Upper lobe of left lung (tissue), 6 donors: ENCODE results near the gene PANX2. TPM values are rescaled to one million over a fixed set of nuclear protein-coding genes. Genes with fewer than 3 reads are reported as not detected.
A peak's percentile ranks its signal among the peaks of the same experiment; 100 is the strongest.

Source experiments
- ATAC-seq, 2 donors: fragments of 200-7000 bp; cut with Tn5 transposase; one replicate each; pipeline ENCODE4 v1.9.1; 2022; ENCODE audit warnings: mild to moderate bottlenecking in 2 of 2, moderate library complexity in 2 of 2; ENCODE audit not compliant: low FRiP score in 2 of 2
- DNase-seq, 2 donors: peaks; one replicate each; pipeline ENCODE4 v3.0.0-alpha.2; 2019 to 2020
- H3K27ac ChIP-seq, 4 donors: fragments of 200-600 bp; sonication (generic); one replicate each; pipeline ENCODE4 v1.5.1; 2016 to 2019
- H3K27me3 ChIP-seq, 4 donors: fragments of 200-600 bp; sonication (generic); one replicate each; pipeline ENCODE4 v1.5.1; 2017 to 2019
- H3K36me3 ChIP-seq, 4 donors: fragments of 200-600 bp; sonication (generic); one replicate each; pipeline ENCODE4 v1.5.1; 2016 to 2019
- H3K4me1 ChIP-seq, 4 donors: fragments of 200-600 bp; sonication (generic); one replicate each; pipeline ENCODE4 v1.5.1; 2018 to 2019
- H3K4me3 ChIP-seq, 4 donors: fragments of 200-600 bp; sonication (generic); one replicate each; pipeline ENCODE4 v1.5.1; 2017 to 2019; ENCODE audit warnings: mild to moderate bottlenecking in 2 of 4, moderate library complexity in 1 of 4
- H3K9me3 ChIP-seq, 4 donors: fragments of 200-600 bp; sonication (generic); one replicate each; pipeline ENCODE4 v1.5.1; 2018 to 2019
- CTCF ChIP-seq, 6 experiments: fragments of 450-650 bp in 4 of 6; fragments of 200-600 bp in 2 of 6; sonication (generic) in 2 of 6; IDR thresholded peaks; one replicate each; pipeline ENCODE4 v1.5.1; 2016 to 2019; ENCODE audit warnings: antibody characterized with exemption in 6 of 6
- EP300 ChIP-seq, 4 donors: sonication (generic); formaldehyde crosslinking; IDR thresholded peaks; one replicate each; pipeline ENCODE4 v1.5.1; 2017; ENCODE audit warnings: antibody characterized with exemption in 4 of 4, control low read depth in 2 of 4
- POLR2A ChIP-seq, 4 donors: fragments of 450-650 bp; IDR thresholded peaks; one replicate each; pipeline ENCODE4 v1.5.1; 2016 to 2017; ENCODE audit warnings: antibody characterized with exemption in 4 of 4, mild to moderate bottlenecking in 2 of 4
- POLR2AphosphoS5 ChIP-seq, 2 donors: sonication (generic); formaldehyde crosslinking; IDR thresholded peaks; one replicate each; pipeline ENCODE4 v1.5.1; 2017; ENCODE audit warnings: antibody characterized with exemption in 2 of 2
- WGBS, 2 donors: methylation state at CpG; one replicate each; pipeline ENCODE4 v1.1.5; 2017 to 2018; 5-methylcytosine and 5-hydroxymethylcytosine counted together
- total RNA-seq, 6 donors: library from RNA; depleted of rRNA in 4 of 6; stranded (reverse); fragments of >200 nt in 4 of 6; gene quantifications; one replicate each; pipeline versions ENCODE4 v1.1.0 to v1.2.1, GENCODE V29; 2016 to 2021
- donor health status: DM: no; HTN: no; CAD: no; lungs with moderate emphysema.
- donor health status: DM: no; HTN: yes; CAD: no; lungs with severe emphysema.

PANX2 gene
- total RNA-seq, 6 donors from 2014 or later, result 1.9 to 16.8 (median 7.1) TPM

DNA sequence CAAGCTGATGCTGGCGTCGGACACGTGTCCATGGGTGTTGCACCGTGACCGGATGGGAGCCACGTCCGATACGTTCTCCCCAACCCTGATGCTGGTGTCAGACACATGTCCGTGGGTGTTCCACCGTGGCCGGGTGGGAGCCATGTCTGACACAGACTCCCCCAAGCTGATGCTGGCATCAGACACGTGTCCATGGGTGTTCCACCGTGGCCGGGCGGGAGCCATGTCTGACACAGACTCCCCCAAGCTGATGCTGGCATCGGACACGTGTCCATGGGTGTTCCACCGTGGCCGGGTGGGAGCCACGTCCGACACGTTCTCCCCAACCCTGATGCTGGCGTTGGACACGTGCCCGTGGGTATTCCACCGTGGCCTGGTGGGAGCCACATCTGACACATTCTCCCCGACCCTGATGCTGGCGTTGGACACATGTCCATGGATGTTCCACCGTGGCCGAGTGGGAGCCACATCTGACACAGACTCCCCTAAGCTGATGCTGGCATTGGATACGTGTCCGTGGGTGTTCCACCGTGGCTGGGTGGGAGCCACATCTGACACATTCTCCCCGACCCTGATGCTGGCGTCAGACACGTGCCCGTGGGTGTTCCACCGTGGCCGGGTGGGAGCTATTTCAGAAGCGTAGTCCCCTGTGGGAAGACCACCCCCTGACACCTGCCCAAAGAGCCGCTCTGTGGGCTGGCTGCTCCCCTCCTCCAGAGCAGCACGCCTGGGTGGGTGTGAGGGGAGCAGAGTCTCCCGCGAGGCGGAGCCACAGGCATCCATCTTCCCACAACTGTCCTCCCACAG is 50.3 kb downstream of the PANX2 start:
- H3K36me3 ChIP-seq, result peaks cover 44 to 100% (median 86%) of the 10 kb centered on the region in 4 donors

GRCh38 chr22:50221410-50222300 is 51.1 kb downstream of the PANX2 start:
- H3K4me1 ChIP-seq, result peaks cover 0 to 4% (median 2%) of the 10 kb centered on the region in 4 donors
- DNase-seq, result peak; percentile 20 to 62
- H3K27me3 ChIP-seq, result no peaks in the 10 kb centered on the region
- TF ChIP-seq EP300 (IDR thresholded peaks at IDR 0.05) (no peak), CTCF (IDR thresholded peaks at IDR 0.05) (no peak), POLR2A (IDR thresholded peaks at IDR 0.05) (no peak), POLR2AphosphoS5 (IDR thresholded peaks at IDR 0.05) (no peak)
- no peak overlapping the region for H3K27ac ChIP-seq
- H3K36me3 ChIP-seq, result peaks cover 41 to 100% (median 86%) of the 10 kb centered on the region in 4 donors
- WGBS, 2 donors, result 90 to 94% methylated on average over 2 to 18 of the region's 19 CpGs
- no peak for ATAC-seq
- H3K9me3 ChIP-seq, result no peaks in the 10 kb centered on the region
- no peak overlapping the region for H3K4me3 ChIP-seq

More for the DNA sequence above, 50.3 kb downstream of the PANX2 start:
- ATAC-seq, result no peak
- DNase-seq, result peak; percentile 20 to 56
- Histone ChIP-seq H3K9me3 (no peaks in the 10 kb centered on the region), H3K27ac (no peak overlapping the region), H3K27me3 (no peaks in the 10 kb centered on the region), H3K4me1 (peaks cover 0 to 4% (median 2%) of the 10 kb centered on the region in 4 donors), H3K4me3 (no peak overlapping the region)
- 90 to 95% methylated on average over 14 to 45 of the region's 45 CpGs for WGBS, 2 donors
- no peak for TF ChIP-seq POLR2AphosphoS5 (IDR thresholded peaks at IDR 0.05)

- Histone ChIP-seq H3K36me3 (peaks cover 32 to 100% (median 83%) of the 10 kb centered on the region in 4 donors), H3K9me3 (no peaks in the 10 kb centered on the region), H3K27ac (no peak overlapping the region), H3K4me3 (no peak overlapping the region), H3K4me1 (peaks cover 0 to 4% (median 2%) of the 10 kb centered on the region in 4 donors), H3K27me3 (no peaks in the 10 kb centered on the region)
- ATAC-seq, result no peak
- no peak for TF ChIP-seq CTCF (IDR thresholded peaks at IDR 0.05)
- no peak for TF ChIP-seq POLR2A (IDR thresholded peaks at IDR 0.05)
- TF ChIP-seq EP300 (IDR thresholded peaks at IDR 0.05), result no peak
- no peak for TF ChIP-seq POLR2AphosphoS5 (IDR thresholded peaks at IDR 0.05)
- 93% methylated on average over 4 to 8 of the region's 8 CpGs for WGBS, 2 donors
- peak; percentile 14 to 69 for DNase-seq
Measured at GRCh38 chr22:50222508-50222907, 52.0 kb downstream of the PANX2 start.

DNA sequence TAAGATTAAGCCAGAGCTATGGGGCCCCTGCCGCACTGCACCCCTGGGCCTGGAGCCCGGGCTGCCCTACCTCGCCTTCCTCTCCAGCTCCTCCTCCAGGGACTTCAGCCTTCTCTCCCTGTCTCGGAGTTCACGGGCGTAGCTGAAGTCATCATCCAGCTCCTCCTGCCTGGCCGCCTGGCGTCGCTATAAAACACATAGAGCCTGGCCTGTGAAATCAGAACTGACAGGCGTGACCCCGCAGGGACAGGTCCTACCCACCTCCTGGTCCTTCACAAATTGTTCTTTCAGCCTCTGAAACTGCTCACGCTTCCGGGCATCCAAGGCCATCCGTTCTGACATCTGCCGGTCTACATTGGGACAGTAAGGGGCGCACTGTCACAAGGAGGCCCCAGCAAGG is 53.5 kb downstream of the PANX2 start:
- TF ChIP-seq POLR2AphosphoS5 (IDR thresholded peaks at IDR 0.05) (no peak), EP300 (IDR thresholded peaks at IDR 0.05) (no peak), POLR2A (IDR thresholded peaks at IDR 0.05) (no peak), CTCF (IDR thresholded peaks at IDR 0.05) (no peak)
- WGBS, 2 donors, result 90 to 94% methylated on average over 13 to 16 of the region's 16 CpGs
- H3K9me3 ChIP-seq, result no peaks in the 10 kb centered on the region
- H3K4me1 ChIP-seq, result peaks cover 0 to 4% (median 2%) of the 10 kb centered on the region in 4 donors
- no peaks in the 10 kb centered on the region for H3K27me3 ChIP-seq
- no peak overlapping the region for H3K4me3 ChIP-seq
- H3K36me3 ChIP-seq, result peaks cover 25 to 97% (median 75%) of the 10 kb centered on the region in 4 donors
- ATAC-seq (no peak), DNase-seq (peak in 1 of 2 donors; percentile 41)
- no peak overlapping the region for H3K27ac ChIP-seq
